GM18907 (cell line): ENCODE measurements around the gene BCAS4.

Source experiments
- ATAC-seq: cut with Tn5 transposase; IDR thresholded peaks from one replicate; pipeline ENCODE4 v1.9.1; 2021; ENCODE audit warnings: mild to moderate bottlenecking, moderate library complexity; ENCODE audit not compliant: unreplicated experiment

BCAS4 gene

GRCh38 chr20:50898475-50898874, 103.6 kb downstream of the BCAS4 start:
- ATAC-seq: no peak

- ATAC-seq: no peak
These were observed 105.4 kb downstream of the BCAS4 start for GRCh38 chr20:50900261-50900660.

- ATAC-seq: no peak
These were observed 106.4 kb downstream of the BCAS4 start for GRCh38 chr20:50901301-50901700.

- no peak for ATAC-seq
These were observed 108.6 kb downstream of the BCAS4 start for GRCh38 chr20:50903353-50904051.

GRCh38 chr20:50904067-50904570, 109.3 kb downstream of the BCAS4 start:
- ATAC-seq: no peak

- no peak for ATAC-seq
These were observed 114.6 kb downstream of the BCAS4 start for GRCh38 chr20:50909413-50909812.

GRCh38 chr20:50911030-50911429, 116.2 kb downstream of the BCAS4 start:
- no peak for ATAC-seq

- peak; percentile 40 for ATAC-seq
These were observed 116.9 kb downstream of the BCAS4 start for GRCh38 chr20:50911716-50912115.

- no peak for ATAC-seq
These were observed 119.0 kb downstream of the BCAS4 start for GRCh38 chr20:50913690-50914375.

- ATAC-seq: no peak
These were observed 120.6 kb downstream of the BCAS4 start for GRCh38 chr20:50915424-50915823.

- no peak for ATAC-seq
These were observed 121.4 kb downstream of the BCAS4 start for GRCh38 chr20:50916257-50916656.

- no peak for ATAC-seq
These were observed 122.1 kb downstream of the BCAS4 start for GRCh38 chr20:50916934-50917333.

- ATAC-seq: no peak
These were observed 123.5 kb downstream of the BCAS4 start for GRCh38 chr20:50918403-50918802.

GRCh38 chr20:50919567-50919966, 124.7 kb downstream of the BCAS4 start:
- no peak for ATAC-seq

GRCh38 chr20:50920997-50921396, 126.1 kb downstream of the BCAS4 start:
- no peak for ATAC-seq

- ATAC-seq: no peak
These were observed 127.1 kb downstream of the BCAS4 start for GRCh38 chr20:50921803-50922501.

- no peak for ATAC-seq
These were observed 129.5 kb downstream of the BCAS4 start for GRCh38 chr20:50924261-50924920.

- ATAC-seq: no peak
These were observed 131.7 kb downstream of the BCAS4 start for GRCh38 chr20:50926530-50926929.
